Measurements from ENCODE around the gene PCBP4.

- TF ChIP-seq ZNF274 (IDR thresholded peaks at IDR 0.05; ENCODE audit: low read depth, low read length) (no peak), YY1 (IDR thresholded peaks at IDR 0.05; ENCODE audit: insufficient read depth, insufficient read length) (no peak), SUZ12 (IDR thresholded peaks at IDR 0.05; ENCODE audit: extremely low read depth, insufficient read depth, insufficient read length) (no peak)
Observed at GRCh38 chr3:51937611-51938450, 29.4 kb downstream of the PCBP4 start.
